ENCODE measurements around the gene MMRN1. TPM values are rescaled to one million over a fixed set of nuclear protein-coding genes. Genes with fewer than 3 reads are reported as not detected.

The MMRN1 gene
- total and polyA plus RNA-seq, 2 experiments from 2014 or later = not detected

- TF ChIP-seq EZH2 (IDR thresholded peaks at IDR 0.05; ENCODE audit: low read depth, unreplicated experiment) (no peak), CTCF (conservative IDR thresholded peaks at IDR 0.05; ENCODE audit: low read depth in 2 of 2) (no peak), ETS1 (IDR thresholded peaks at IDR 0.05) (no peak), ZNF331 (CRISPR knock-in tag; IDR thresholded peaks at IDR 0.05; ENCODE audit: low read depth) (no peak), EZH2phosphoT487 (IDR thresholded peaks at IDR 0.05; ENCODE audit: unreplicated experiment) (no peak)
Measured at GRCh38 chr4:89855236-89855635, 39.4 kb upstream of the MMRN1 start (continued).

GRCh38 chr4:89860971-89861370 is 33.7 kb upstream of the MMRN1 start:
- no peaks in the 10 kb centered on the region for H3K36me3 ChIP-seq (ENCODE audit: insufficient read depth)
- H3K4me3 Mint-ChIP-seq = no peak overlapping the region
- H3K9me3 Mint-ChIP-seq = peaks cover 17% of the 10 kb centered on the region
- no peak overlapping the region for H3K4me3 ChIP-seq
- no peak for TF ChIP-seq ZNF462 (CRISPR knock-in tag; IDR thresholded peaks at IDR 0.05)
- H3K4me1 Mint-ChIP-seq = no peaks in the 10 kb centered on the region; the same call in 2 of the 3 replicates
- H3K27me3 ChIP-seq (ENCODE audit: insufficient read depth) = no peaks in the 10 kb centered on the region
- H3F3A ChIP-seq (replicated peaks; ENCODE audit: low read depth) = no peaks in the 10 kb centered on the region
- no peaks in the 10 kb centered on the region for H3K4me1 ChIP-seq (ENCODE audit: insufficient read depth)
- no peak overlapping the region for H3K4me2 ChIP-seq
- H3K27me3 Mint-ChIP-seq (ENCODE audit: insufficient read depth, low read depth, poor library complexity) = no peaks in the 10 kb centered on the region
- peaks cover 13% of the 10 kb centered on the region; the same call in 2 of the 3 replicates for H3K36me3 Mint-ChIP-seq (ENCODE audit: low read depth)
- no peak overlapping the region for H3K27ac ChIP-seq (ENCODE audit: low read depth)
- DNase-seq (ENCODE audit: low spot score) (no peak), ATAC-seq (peak; percentile 53; the same call in 2 of the 3 replicates)
- H4K20me1 ChIP-seq (replicated peaks; ENCODE audit: insufficient read depth) = no peaks in the 10 kb centered on the region
- no peaks in the 10 kb centered on the region for H3K79me2 ChIP-seq (replicated peaks; ENCODE audit: insufficient read depth)
- peak overlapping the region; percentile 75; the same call in 1 of the 2 replicates for H2AFZ ChIP-seq
- H3K9me2 ChIP-seq (ENCODE audit: insufficient read depth) = no peaks in the 10 kb centered on the region
- no peak overlapping the region for H3K27ac Mint-ChIP-seq

Measured in GM23338 (cell line).